Measurements from ENCODE around the gene LGALS7B.
"Not testable (repeated sequence)": the region's sequence is repeated elsewhere in the genome, so short reads cannot be mapped to it uniquely, and the experiment has no call there.

DNA sequence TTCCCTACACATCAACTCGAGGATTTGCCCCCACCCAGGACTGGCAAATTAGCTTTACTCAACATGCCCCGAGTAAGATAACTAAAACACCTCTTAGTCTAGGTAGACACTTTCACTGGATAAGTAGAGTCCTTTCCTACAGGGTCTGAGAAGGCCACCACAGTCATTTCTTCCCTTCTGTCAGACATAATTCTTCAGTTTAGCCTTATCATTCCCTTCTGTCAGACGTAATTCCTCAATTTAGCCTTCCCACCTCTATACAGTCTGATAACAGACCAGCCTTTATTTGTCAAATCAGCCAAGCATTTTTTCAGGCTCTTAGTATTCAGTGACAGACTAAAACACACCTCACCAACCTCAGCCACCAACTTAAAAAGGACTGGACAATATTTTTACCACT lies 35.2 kb upstream of the LGALS7B start:
- not testable (repeated sequence) for TF ChIP-seq RAD21 (IDR thresholded peaks at IDR 0.05; ENCODE audit: insufficient read depth, low read depth, low read length); IRF4 (IDR thresholded peaks at IDR 0.05; ENCODE audit: low read depth, low read length); SRF (IDR thresholded peaks at IDR 0.05; ENCODE audit: low read depth in 2 of 2, low read length in 2 of 2); NFYA (IDR thresholded peaks at IDR 0.05; ENCODE audit: borderline replicate concordance, low read depth, low read length); MEF2A (IDR thresholded peaks at IDR 0.05; ENCODE audit: insufficient read depth, low read depth, low read length); RAD51 (IDR thresholded peaks at IDR 0.05)
- TF ChIP-seq, protein P1, sequence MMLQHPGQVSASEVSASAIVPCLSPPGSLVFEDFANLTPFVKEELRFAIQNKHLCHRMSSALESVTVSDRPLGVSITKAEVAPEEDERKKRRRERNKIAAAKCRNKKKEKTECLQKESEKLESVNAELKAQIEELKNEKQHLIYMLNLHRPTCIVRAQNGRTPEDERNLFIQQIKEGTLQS (IDR thresholded peaks at IDR 0.05; ENCODE audit: borderline replicate concordance, extremely low read depth, low read depth, low read length) = not testable (repeated sequence)
- TF ChIP-seq, protein P2, sequence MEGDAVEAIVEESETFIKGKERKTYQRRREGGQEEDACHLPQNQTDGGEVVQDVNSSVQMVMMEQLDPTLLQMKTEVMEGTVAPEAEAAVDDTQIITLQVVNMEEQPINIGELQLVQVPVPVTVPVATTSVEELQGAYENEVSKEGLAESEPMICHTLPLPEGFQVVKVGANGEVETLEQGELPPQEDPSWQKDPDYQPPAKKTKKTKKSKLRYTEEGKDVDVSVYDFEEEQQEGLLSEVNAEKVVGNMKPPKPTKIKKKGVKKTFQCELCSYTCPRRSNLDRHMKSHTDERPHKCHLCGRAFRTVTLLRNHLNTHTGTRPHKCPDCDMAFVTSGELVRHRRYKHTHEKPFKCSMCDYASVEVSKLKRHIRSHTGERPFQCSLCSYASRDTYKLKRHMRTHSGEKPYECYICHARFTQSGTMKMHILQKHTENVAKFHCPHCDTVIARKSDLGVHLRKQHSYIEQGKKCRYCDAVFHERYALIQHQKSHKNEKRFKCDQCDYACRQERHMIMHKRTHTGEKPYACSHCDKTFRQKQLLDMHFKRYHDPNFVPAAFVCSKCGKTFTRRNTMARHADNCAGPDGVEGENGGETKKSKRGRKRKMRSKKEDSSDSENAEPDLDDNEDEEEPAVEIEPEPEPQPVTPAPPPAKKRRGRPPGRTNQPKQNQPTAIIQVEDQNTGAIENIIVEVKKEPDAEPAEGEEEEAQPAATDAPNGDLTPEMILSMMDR (IDR thresholded peaks at IDR 0.05 in 2 of 3, conservative IDR thresholded peaks at IDR 0.05 in 1 of 3; ENCODE audit: control insufficient read depth in 2 of 3, extremely low read depth in 1 of 3, insufficient read depth in 1 of 3, low read depth in 3 of 3, low read length in 3 of 3) = not testable (repeated sequence)
- TF ChIP-seq, protein P3, sequence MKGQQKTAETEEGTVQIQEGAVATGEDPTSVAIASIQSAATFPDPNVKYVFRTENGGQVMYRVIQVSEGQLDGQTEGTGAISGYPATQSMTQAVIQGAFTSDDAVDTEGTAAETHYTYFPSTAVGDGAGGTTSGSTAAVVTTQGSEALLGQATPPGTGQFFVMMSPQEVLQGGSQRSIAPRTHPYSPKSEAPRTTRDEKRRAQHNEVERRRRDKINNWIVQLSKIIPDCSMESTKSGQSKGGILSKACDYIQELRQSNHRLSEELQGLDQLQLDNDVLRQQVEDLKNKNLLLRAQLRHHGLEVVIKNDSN (IDR thresholded peaks at IDR 0.05; ENCODE audit: borderline replicate concordance, extremely low read length, insufficient read depth, low read depth, low read length) = not testable (repeated sequence)

Data from GM12878 (cell line).